ENCODE data around the gene ALCAM.
A peak's percentile ranks its signal among the peaks of the same experiment; 100 is the strongest.
"Not testable (repeated sequence)": the region's sequence is repeated elsewhere in the genome, so short reads cannot be mapped to it uniquely, and the experiment has no call there.

ALCAM gene

GRCh38 chr3:105402287-105402801, 35.6 kb downstream of the ALCAM start:
- DNase-seq (ENCODE audit: low spot score): peak; percentile 85
- TF ChIP-seq CTCF (conservative IDR thresholded peaks at IDR 0.05; ENCODE audit: low read depth): no peak
- peak overlapping the region; percentile 76 for H3K27ac ChIP-seq
- ChIA-PET CTCF (interaction anchor here (1.1 kb wide), 1 partner anchor 116 kb away, joined by 3 read pairs; no protein-coding TSS in a partner anchor), POLR2A (ENCODE audit: low non-redundant PET) (interaction anchor here (0.6 kb wide), 1 partner anchor 35 kb away, joined by 3 read pairs; no protein-coding TSS in a partner anchor)

GRCh38 chr3:105403034-105403433, 36.3 kb downstream of the ALCAM start:
- CTCF ChIA-PET: interaction anchor here (0.6 kb wide), 1 partner anchor 1934 kb away, joined by 3 read pairs; no protein-coding TSS in a partner anchor
- DNase-seq (ENCODE audit: low spot score); POLR2A ChIA-PET (ENCODE audit: low non-redundant PET): not testable (repeated sequence)
- peak overlapping the region; percentile 76 for H3K27ac ChIP-seq

GRCh38 chr3:105406268-105406667, 39.6 kb downstream of the ALCAM start:
- POLR2A ChIA-PET (ENCODE audit: low non-redundant PET): no interaction called here
- no peak for DNase-seq (ENCODE audit: low spot score)
- H3K27ac ChIP-seq: no peak overlapping the region
- TF ChIP-seq CTCF (conservative IDR thresholded peaks at IDR 0.05; ENCODE audit: low read depth): no peak
- CTCF ChIA-PET: no interaction called here

- no peak overlapping the region for H3K27ac ChIP-seq
- DNase-seq (ENCODE audit: low spot score): no peak
- ChIA-PET CTCF (no interaction called here), POLR2A (ENCODE audit: low non-redundant PET) (no interaction called here)
- TF ChIP-seq CTCF (conservative IDR thresholded peaks at IDR 0.05; ENCODE audit: low read depth): no peak
These were observed 42.7 kb downstream of the ALCAM start for GRCh38 chr3:105409364-105409763.

- DNase-seq (ENCODE audit: low spot score): no peak
- ChIA-PET POLR2A (ENCODE audit: low non-redundant PET) (interaction anchor here (0.5 kb wide), 1 partner anchor 45 kb away, joined by 3 read pairs; no protein-coding TSS in a partner anchor), CTCF (interaction anchor here (0.6 kb wide), 1 partner anchor 829 kb away, joined by 3 read pairs; no protein-coding TSS in a partner anchor)
- no peak overlapping the region for H3K27ac ChIP-seq
- TF ChIP-seq CTCF (conservative IDR thresholded peaks at IDR 0.05; ENCODE audit: low read depth): no peak
These were observed 46.7 kb downstream of the ALCAM start for GRCh38 chr3:105413343-105413887.

GRCh38 chr3:105414841-105415240, 48.1 kb downstream of the ALCAM start:
- CTCF ChIA-PET: interaction anchor here (0.6 kb wide), 2 partner anchors 42 to 47 kb away, joined by 3 to 6 read pairs; no protein-coding TSS in a partner anchor
- no peak overlapping the region for H3K27ac ChIP-seq
- no peak for DNase-seq (ENCODE audit: low spot score)
- POLR2A ChIA-PET (ENCODE audit: low non-redundant PET): no interaction called here
- no peak for TF ChIP-seq CTCF (conservative IDR thresholded peaks at IDR 0.05; ENCODE audit: low read depth)

GRCh38 chr3:105415951-105416350, 49.2 kb downstream of the ALCAM start:
- ChIA-PET CTCF (interaction anchor here (0.6 kb wide), 2 partner anchors 18 to 409 kb away, joined by 3 to 6 read pairs; no protein-coding TSS in a partner anchor), POLR2A (ENCODE audit: low non-redundant PET) (no interaction called here)
- DNase-seq (ENCODE audit: low spot score): no peak
- TF ChIP-seq CTCF (conservative IDR thresholded peaks at IDR 0.05; ENCODE audit: low read depth): no peak
- no peak overlapping the region for H3K27ac ChIP-seq

Measured in RWPE1 (cell line).